ENCODE results near the gene INAFM2.

DNA sequence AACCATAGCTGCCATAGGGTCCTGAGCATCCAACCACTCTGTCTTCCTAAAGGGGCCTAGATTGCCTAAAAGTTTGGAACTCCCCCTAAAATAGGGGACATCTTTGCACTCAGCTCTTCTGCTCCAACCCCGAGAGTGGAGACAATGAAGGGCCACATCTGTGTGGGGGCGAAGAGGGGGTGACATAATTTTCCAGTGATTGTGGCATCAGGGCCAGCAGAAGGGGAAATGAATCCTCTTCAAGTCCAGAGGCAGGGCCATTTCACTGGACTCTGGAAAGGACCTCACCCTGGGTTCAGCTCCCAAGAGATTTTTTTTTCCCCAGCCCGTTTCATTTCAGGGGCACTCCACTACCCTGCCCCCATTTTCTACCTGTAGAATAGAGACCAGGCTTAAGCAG, 36.0 kb upstream of the INAFM2 start:
- TF ChIP-seq, protein P1, sequence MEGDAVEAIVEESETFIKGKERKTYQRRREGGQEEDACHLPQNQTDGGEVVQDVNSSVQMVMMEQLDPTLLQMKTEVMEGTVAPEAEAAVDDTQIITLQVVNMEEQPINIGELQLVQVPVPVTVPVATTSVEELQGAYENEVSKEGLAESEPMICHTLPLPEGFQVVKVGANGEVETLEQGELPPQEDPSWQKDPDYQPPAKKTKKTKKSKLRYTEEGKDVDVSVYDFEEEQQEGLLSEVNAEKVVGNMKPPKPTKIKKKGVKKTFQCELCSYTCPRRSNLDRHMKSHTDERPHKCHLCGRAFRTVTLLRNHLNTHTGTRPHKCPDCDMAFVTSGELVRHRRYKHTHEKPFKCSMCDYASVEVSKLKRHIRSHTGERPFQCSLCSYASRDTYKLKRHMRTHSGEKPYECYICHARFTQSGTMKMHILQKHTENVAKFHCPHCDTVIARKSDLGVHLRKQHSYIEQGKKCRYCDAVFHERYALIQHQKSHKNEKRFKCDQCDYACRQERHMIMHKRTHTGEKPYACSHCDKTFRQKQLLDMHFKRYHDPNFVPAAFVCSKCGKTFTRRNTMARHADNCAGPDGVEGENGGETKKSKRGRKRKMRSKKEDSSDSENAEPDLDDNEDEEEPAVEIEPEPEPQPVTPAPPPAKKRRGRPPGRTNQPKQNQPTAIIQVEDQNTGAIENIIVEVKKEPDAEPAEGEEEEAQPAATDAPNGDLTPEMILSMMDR (IDR thresholded peaks at IDR 0.05; ENCODE audit: poor library complexity, severe bottlenecking): no peak
- no peak for TF ChIP-seq EP300 (conservative IDR thresholded peaks at IDR 0.05; ENCODE audit: poor library complexity, severe bottlenecking)
